Stimulated activated memory B cell treated with anti-CD40 and anti-IgM and Interleukin-4, amounts not matched to agents 10 μg/mL and 1 μg/mL and 100 μg/mL, for 72 hours (primary cell): ENCODE data around the gene LRRC32.
"Not testable (repeated sequence)": the region's sequence is repeated elsewhere in the genome, so short reads cannot be mapped to it uniquely, and the experiment has no call there.

Source experiments
- ATAC-seq: fragments of 150-1000 bp; cut with Tn5 transposase; 2 replicates; pipeline ENCODE4 v1.10.0; 2021
- H3K27ac Mint-ChIP-seq: one replicate; pipeline ENCODE4 v1.8.0; 2022; ENCODE audit warnings: mild to moderate bottlenecking, mixed read lengths
- H3K27me3 Mint-ChIP-seq: one replicate; pipeline ENCODE4 v1.8.0; 2022; ENCODE audit warnings: mixed read lengths
- H3K36me3 Mint-ChIP-seq: one replicate; pipeline ENCODE4 v1.8.0; 2022; ENCODE audit warnings: mixed read lengths
- H3K4me1 Mint-ChIP-seq: one replicate; pipeline ENCODE4 v1.8.0; 2022; ENCODE audit warnings: mixed read lengths
- H3K4me3 Mint-ChIP-seq: one replicate; pipeline ENCODE4 v1.8.0; 2022; ENCODE audit warnings: mild to moderate bottlenecking, moderate library complexity, mixed read lengths
- H3K9me3 Mint-ChIP-seq: one replicate; pipeline ENCODE4 v1.8.0; 2022; ENCODE audit warnings: mixed read lengths

The LRRC32 gene

DNA sequence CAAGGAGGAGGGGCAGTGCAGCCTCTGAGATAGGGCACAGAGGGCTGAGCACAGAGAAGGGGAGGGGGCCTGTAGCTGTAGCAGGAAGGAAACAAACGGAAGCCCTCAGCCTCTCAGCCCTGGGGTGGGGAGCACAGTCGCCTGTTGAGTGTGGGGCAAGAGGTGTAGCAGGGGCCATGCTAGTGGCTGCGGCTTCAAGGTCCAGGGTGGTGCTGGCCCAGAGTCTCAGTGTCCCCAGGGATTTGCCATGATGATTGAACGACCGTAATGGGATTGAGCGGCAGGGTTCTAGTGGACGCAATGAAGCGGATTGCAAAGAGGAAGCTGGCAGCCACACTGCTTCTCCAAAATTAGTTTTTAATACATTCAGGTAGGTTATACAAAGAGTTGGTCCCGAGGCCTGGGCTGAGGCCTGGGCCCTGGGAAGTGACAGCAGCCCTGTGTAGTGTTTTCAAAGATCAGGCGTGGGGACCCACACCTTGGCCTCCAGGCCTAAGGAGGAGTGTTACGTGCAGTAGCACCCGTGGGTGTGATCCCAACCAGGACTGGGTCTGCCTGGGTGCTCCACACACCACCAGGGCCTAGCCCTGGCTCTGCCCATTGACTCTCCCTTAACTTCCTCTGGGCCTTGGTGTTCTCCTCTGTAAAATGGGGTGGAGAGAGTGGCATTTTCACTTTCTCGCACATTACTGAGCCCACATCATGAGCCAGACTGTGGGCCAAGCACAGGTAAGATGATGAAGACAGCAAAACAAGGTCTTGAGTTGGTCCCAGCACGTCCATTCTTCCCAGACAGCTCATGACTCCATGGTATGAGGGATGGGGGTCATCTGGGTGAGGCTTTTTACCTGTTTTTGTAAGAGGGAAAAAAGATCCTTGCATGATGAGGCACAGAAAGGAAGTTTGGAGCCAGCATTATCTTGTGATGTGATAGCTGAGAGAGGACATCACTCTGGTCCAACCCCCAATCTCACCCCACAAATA is 13.1 kb downstream of the LRRC32 start:
- Mint-ChIP-seq H3K9me3 (no peaks in the 10 kb centered on the region), H3K4me1 (peaks cover 24% of the 10 kb centered on the region), H3K27me3 (peaks cover 48% of the 10 kb centered on the region), H3K4me3 (no peak overlapping the region), H3K36me3 (peaks cover 62% of the 10 kb centered on the region), H3K27ac (no peak overlapping the region)
- no peak for ATAC-seq

DNA sequence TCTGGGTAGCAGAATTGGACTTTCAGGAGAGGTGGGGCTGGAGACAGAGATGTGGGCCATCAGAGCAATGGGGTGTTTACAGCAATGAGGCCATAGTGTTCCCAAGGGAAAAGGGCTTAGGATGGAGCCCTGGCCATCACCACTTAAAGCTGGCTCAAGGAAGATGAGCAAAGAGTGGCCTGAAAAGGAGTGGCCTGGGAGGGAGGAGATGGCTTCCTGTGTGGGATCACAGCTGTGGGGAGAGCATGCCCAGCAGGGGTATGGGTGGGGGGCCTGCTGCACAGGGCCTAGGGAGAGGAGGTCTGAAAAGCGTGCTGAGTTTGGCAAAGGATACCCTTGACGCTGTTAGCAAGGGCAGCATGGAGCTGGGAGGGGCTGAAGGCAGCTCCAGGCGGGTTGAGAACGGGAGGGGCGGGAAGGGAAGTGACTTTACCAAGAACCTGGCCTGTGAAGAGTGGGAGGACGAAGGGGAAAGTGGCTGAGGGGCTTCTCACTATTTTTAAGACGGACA is 13.9 kb downstream of the LRRC32 start:
- Mint-ChIP-seq H3K4me1 (peaks cover 24% of the 10 kb centered on the region), H3K36me3 (peaks cover 53% of the 10 kb centered on the region), H3K9me3 (no peaks in the 10 kb centered on the region), H3K27me3 (peaks cover 40% of the 10 kb centered on the region), H3K4me3 (no peak overlapping the region), H3K27ac (no peak overlapping the region)
- ATAC-seq, result no peak

GRCh38 chr11:76656050-76656531 is 14.5 kb downstream of the LRRC32 start:
- peaks cover 35% of the 10 kb centered on the region for H3K27me3 Mint-ChIP-seq
- H3K36me3 Mint-ChIP-seq, result peaks cover 48% of the 10 kb centered on the region
- ATAC-seq, result no peak
- no peak overlapping the region for H3K4me3 Mint-ChIP-seq
- peaks cover 24% of the 10 kb centered on the region for H3K4me1 Mint-ChIP-seq
- H3K9me3 Mint-ChIP-seq, result no peaks in the 10 kb centered on the region
- no peak overlapping the region for H3K27ac Mint-ChIP-seq

DNA sequence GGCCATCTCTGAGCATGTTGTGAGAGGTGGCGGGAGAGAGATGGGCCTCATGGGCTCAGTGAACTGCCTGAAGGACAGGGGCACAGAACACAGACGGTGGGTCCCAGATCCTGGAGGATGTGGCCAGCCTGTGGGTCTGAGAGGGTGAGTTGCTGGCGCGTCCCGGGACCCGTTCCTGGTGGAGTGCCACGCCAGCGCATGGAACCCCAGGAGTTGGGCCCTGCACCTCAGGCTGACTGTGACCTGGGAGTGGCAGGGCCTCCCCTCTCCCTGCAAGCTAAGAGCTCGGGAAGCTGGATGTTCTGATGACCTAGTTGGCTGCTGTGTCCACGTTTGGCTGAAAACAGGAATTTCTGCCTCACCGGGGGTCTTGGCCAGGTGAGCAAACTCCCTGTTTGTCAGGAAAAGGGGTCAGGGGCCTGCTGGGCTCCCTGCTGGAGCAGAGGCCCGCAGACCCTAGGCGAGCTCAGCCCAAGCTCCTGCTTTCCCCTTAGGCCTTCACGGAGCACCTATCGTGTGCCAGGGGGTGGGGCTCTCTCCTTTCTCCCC is 15.0 kb downstream of the LRRC32 start:
- peaks cover 23% of the 10 kb centered on the region for H3K4me1 Mint-ChIP-seq
- H3K4me3 Mint-ChIP-seq, result no peak overlapping the region

DNA sequence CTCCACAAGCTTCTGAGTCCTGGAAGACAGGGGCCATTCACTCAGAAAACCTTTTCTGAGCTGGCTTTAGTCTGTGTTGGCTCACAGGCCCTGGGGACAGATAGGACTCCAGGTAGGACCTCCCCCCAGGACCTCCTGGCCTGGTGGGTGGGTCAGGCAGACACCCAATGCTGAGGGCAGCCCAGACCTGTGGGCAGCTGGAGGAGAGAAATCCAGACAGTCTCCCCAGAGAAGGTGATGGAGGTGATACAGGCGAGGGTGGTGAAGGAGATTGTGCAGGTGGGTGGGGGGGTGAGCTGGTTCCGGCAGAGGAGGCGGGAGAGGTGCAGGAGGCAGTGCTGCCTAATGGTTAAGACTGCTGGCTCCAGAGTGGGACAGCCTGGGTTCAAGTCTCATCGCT is 15.6 kb downstream of the LRRC32 start:
- H3K27me3 Mint-ChIP-seq, result peaks cover 23% of the 10 kb centered on the region
- no peaks in the 10 kb centered on the region for H3K9me3 Mint-ChIP-seq
- H3K36me3 Mint-ChIP-seq, result peaks cover 37% of the 10 kb centered on the region
- no peak for ATAC-seq
- peaks cover 18% of the 10 kb centered on the region for H3K4me1 Mint-ChIP-seq
- no peak overlapping the region for H3K4me3 Mint-ChIP-seq
- no peak overlapping the region for H3K27ac Mint-ChIP-seq

More for the DNA sequence above, 15.0 kb downstream of the LRRC32 start:
- H3K36me3 Mint-ChIP-seq, result peaks cover 43% of the 10 kb centered on the region
- H3K9me3 Mint-ChIP-seq, result no peaks in the 10 kb centered on the region
- H3K27me3 Mint-ChIP-seq, result peaks cover 29% of the 10 kb centered on the region
- no peak for ATAC-seq
- H3K27ac Mint-ChIP-seq, result no peak overlapping the region

DNA sequence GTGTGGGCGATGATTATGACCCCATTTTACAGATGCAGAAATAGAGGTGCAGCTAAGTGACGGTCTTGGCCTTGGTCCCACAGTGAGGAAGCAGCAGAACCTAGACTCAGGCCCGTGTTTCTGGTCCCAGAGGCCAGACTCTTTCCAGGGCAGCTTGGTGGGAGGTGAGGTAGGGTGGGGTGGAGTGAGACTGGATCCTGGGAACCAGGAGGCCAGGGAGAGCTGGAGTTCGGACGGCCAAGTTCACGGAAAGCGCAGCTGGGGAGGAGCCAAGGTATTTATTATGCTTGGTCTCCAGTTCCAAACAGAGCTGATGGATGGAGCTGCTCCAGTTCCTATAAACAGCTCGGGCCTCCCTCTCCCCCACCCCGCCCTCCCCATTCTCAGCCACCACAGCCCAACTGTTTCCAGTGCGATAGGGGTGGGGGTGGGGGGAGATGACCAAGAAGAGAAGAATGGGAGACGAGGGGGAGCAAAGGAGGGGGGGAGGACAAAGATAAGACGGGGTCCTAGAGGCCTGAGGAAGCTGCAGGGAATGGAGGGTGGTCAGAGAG is 16.2 kb downstream of the LRRC32 start:
- H3K36me3 Mint-ChIP-seq, result peaks cover 37% of the 10 kb centered on the region
- no peak overlapping the region for H3K4me3 Mint-ChIP-seq
- H3K4me1 Mint-ChIP-seq, result peaks cover 18% of the 10 kb centered on the region
- peaks cover 22% of the 10 kb centered on the region for H3K27me3 Mint-ChIP-seq
- no peak overlapping the region for H3K27ac Mint-ChIP-seq
- no peak for ATAC-seq
- H3K9me3 Mint-ChIP-seq, result no peaks in the 10 kb centered on the region

GRCh38 chr11:76653674-76654284 is 16.8 kb downstream of the LRRC32 start:
- H3K36me3 Mint-ChIP-seq, result peaks cover 37% of the 10 kb centered on the region
- no peak overlapping the region for H3K4me3 Mint-ChIP-seq
- H3K27ac Mint-ChIP-seq, result no peak overlapping the region
- H3K27me3 Mint-ChIP-seq, result peaks cover 22% of the 10 kb centered on the region
- H3K4me1 Mint-ChIP-seq, result peaks cover 18% of the 10 kb centered on the region
- no peak for ATAC-seq
- H3K9me3 Mint-ChIP-seq, result no peaks in the 10 kb centered on the region

DNA sequence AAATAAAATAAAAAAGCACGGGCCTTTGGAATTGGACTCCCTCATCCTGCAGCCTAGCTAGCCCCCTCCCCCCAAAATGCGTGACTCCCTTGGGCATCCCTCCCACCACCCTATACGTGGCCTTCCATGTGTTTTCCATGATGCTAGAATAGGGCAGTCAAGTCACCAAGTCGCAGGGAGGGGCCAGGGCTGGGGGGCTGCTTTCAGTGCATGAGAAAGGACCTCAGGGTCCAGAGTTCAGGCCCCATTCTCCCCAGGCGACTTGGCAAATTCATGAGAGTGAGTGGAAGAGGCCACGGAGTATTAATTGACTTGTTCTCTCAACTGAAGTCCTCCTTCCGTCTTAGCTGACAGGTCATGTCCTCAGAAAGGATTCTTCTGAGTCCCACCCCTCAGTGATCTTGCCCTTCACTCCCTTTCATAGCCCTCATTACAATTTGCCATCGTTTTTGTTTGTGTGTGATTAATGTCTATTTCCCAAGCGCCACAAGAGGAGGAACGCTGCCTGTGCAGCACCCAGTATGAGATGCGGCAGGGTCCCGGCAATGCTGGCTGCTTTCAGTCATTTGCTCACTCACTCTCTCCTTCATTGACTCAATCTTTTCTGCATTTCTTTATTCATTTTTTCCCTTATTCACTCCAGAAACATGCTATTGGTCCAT is 17.4 kb downstream of the LRRC32 start:
- peaks cover 18% of the 10 kb centered on the region for H3K4me1 Mint-ChIP-seq
- ATAC-seq, result no peak
- H3K36me3 Mint-ChIP-seq, result peaks cover 30% of the 10 kb centered on the region
- no peak overlapping the region for H3K27ac Mint-ChIP-seq
- no peaks in the 10 kb centered on the region for H3K9me3 Mint-ChIP-seq
- peaks cover 22% of the 10 kb centered on the region for H3K27me3 Mint-ChIP-seq
- no peak overlapping the region for H3K4me3 Mint-ChIP-seq

DNA sequence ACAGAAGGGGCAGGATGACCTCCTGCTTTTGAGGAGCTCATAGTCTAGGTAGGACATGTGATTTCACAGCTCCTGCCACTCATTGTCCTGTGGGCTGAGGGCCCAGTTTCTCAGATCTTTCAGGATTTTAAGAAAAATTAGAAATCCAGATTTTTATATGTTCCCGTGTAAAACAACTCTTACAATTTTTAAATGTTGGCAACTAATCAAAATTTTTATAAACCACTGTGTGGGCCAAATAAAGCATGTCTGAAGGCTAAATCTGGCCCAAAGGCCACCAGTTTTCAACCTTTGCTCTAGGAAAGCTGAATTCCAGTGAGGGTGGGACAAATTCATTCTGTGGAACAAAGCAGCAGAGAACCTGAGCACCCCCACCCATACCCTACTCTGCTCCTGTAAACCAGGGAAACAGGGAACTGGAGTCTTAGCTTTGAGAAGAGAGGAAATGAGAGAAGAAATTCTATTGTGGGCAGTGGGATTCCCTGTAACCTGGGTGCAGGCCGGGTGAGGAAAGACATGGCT is 20.6 kb downstream of the LRRC32 start:
- ATAC-seq, result no peak
- Mint-ChIP-seq H3K27ac (no peak overlapping the region), H3K9me3 (peaks cover 12% of the 10 kb centered on the region), H3K4me1 (no peaks in the 10 kb centered on the region), H3K36me3 (peaks cover 2% of the 10 kb centered on the region), H3K4me3 (no peak overlapping the region), H3K27me3 (peaks cover 20% of the 10 kb centered on the region)

GRCh38 chr11:76649011-76649410 is 21.5 kb downstream of the LRRC32 start:
- Mint-ChIP-seq H3K9me3 (peaks cover 12% of the 10 kb centered on the region), H3K4me3 (no peak overlapping the region), H3K27me3 (peaks cover 25% of the 10 kb centered on the region), H3K4me1 (no peaks in the 10 kb centered on the region), H3K36me3 (no peaks in the 10 kb centered on the region), H3K27ac (no peak overlapping the region)
- no peak for ATAC-seq

DNA sequence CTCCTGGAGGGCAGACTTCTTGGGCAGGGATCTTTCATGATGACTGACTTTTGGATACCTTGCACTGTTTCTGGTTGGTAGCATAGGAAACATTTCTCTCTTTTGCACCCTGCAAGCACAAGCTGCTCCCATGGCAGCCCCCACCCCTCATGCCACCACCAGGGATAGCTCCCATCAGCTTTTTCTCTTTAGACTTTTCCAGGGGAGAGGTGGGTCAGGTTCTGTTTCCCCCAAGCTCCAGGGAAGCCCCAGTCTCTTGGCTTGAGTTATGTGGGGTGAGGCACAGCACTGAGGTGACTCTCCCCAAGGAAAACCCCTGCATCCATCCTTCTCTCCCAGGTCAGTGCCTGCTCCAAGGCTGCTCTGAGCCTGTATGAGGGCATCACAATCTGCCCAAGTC is 22.5 kb downstream of the LRRC32 start:
- no peak overlapping the region for H3K4me3 Mint-ChIP-seq
- no peak for ATAC-seq
- peaks cover 4% of the 10 kb centered on the region for H3K4me1 Mint-ChIP-seq
- H3K27ac Mint-ChIP-seq, result no peak overlapping the region
- no peaks in the 10 kb centered on the region for H3K36me3 Mint-ChIP-seq
- H3K9me3 Mint-ChIP-seq, result peaks cover 12% of the 10 kb centered on the region
- peaks cover 29% of the 10 kb centered on the region for H3K27me3 Mint-ChIP-seq

GRCh38 chr11:76646882-76647534 is 23.5 kb downstream of the LRRC32 start:
- ATAC-seq, result no peak
- H3K27me3 Mint-ChIP-seq, result peaks cover 34% of the 10 kb centered on the region
- H3K9me3 Mint-ChIP-seq, result peaks cover 12% of the 10 kb centered on the region
- H3K27ac Mint-ChIP-seq, result no peak overlapping the region
- no peak overlapping the region for H3K4me3 Mint-ChIP-seq
- H3K36me3 Mint-ChIP-seq, result no peaks in the 10 kb centered on the region
- H3K4me1 Mint-ChIP-seq, result peaks cover 15% of the 10 kb centered on the region

- peaks cover 12% of the 10 kb centered on the region for H3K9me3 Mint-ChIP-seq
- no peaks in the 10 kb centered on the region for H3K36me3 Mint-ChIP-seq
- ATAC-seq, result no peak
- H3K4me3 Mint-ChIP-seq, result no peak overlapping the region
- peaks cover 48% of the 10 kb centered on the region for H3K27me3 Mint-ChIP-seq
- H3K27ac Mint-ChIP-seq, result no peak overlapping the region
- peaks cover 28% of the 10 kb centered on the region for H3K4me1 Mint-ChIP-seq
Observed at GRCh38 chr11:76644591-76644990, 26.0 kb downstream of the LRRC32 start.

DNA sequence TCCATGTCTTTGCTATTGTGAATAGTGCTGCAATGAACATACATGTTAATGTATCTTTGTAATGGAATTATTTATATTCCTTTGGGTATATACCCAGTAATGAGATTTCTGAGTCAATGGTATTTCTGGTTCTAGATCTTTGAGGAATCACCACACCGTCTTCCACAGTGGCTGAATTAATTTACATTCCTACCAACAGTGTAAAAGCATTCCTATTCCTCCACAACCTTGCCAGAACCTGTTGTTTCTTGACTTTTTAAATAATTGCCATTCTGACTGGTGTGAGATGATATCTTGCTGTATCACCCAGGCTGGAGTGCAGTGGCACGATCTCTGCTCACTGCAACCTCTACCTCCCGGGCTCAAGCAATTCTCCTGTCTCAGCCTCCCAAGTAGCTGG is 26.8 kb downstream of the LRRC32 start:
- H3K36me3 Mint-ChIP-seq, H3K27ac Mint-ChIP-seq, H3K4me3 Mint-ChIP-seq, ATAC-seq: not testable (repeated sequence)
- peaks cover 12% of the 10 kb centered on the region for H3K9me3 Mint-ChIP-seq
- peaks cover 48% of the 10 kb centered on the region for H3K27me3 Mint-ChIP-seq
- H3K4me1 Mint-ChIP-seq, result peaks cover 36% of the 10 kb centered on the region
